Stimulated activated CD4-positive, alpha-beta T cell treated with anti-CD3 and anti-CD28 coated beads, Interleukin-2, amount 100 ng/mL, for 4 hours (primary cell): ENCODE measurements around the gene DNLZ.
"Not testable (repeated sequence)": the region's sequence is repeated elsewhere in the genome, so short reads cannot be mapped to it uniquely, and the experiment has no call there.

Source experiments
- DNase-seq: peaks from one replicate; pipeline ENCODE4 v3.0.0-alpha.2; 2020; ENCODE audit warnings: low read depth

DNLZ gene

DNA sequence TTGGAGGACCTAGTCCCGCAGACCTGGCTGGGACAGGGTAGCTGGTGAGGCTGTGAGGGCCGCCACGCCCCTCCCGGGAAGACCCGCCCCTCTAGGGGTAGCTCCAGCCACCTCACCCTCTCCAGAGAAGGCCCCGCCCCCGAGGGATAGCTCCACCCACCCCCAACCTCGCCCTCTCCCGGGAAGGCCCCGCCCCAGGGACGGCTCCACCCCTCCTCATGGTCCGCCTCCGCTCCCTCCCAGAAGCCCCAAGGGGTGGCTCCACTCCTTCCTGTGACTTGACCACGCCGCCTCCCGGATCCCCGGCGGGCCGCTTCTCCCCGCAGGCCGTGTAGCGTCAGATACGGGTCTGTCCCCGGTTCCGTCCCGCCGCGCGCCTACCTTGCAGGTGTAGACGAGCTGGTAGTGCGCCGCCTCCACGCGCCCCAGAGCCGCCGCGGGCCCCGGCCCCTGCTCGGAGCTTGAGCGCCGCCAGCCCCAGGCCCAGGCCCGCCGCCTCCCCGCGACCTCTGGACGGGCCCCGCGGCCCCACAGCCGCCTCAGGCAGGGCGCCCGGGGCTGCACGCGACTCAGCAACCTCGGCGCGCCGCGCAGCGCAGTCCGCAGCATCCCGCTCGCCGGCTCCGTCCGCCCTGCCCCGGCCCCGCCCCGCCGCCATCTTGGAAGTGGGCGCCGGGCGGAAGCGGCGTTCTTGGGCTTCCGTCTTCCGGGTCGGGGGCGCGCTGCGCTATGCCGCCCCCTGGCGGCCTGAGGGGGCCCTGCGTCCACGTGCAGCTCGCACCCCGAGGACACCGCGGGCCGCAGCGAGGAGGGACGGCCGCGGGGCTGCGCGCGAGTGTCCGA lies at the start of gene DNLZ:
DNLZ (minus strand) TSS at position 639 of the 843 bp plus-strand sequence; CDS start at position 609, 30 bp downstream.
- DNase-seq = peak; percentile 94

DNA sequence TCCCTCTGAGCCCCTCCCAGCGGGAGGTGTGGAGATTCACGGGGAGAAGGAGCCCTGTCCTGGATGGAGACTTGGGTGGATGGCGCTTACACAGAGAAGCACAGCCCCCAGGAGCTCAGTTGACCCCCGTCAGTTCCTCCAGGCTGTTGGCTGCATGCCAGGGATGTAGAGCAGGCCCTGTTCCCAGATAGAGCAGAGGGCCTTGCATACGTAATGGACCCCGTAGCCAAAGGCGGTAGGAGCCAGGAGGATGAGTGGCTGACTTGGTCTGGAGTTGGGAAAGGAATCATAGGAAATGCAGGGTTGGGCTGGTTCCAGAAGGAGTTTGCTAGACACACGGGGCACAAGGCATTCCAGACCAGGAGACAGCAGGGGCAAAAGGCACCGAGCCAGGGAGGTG lies 49.4 kb upstream of the DNLZ start:
- DNase-seq = no peak

DNA sequence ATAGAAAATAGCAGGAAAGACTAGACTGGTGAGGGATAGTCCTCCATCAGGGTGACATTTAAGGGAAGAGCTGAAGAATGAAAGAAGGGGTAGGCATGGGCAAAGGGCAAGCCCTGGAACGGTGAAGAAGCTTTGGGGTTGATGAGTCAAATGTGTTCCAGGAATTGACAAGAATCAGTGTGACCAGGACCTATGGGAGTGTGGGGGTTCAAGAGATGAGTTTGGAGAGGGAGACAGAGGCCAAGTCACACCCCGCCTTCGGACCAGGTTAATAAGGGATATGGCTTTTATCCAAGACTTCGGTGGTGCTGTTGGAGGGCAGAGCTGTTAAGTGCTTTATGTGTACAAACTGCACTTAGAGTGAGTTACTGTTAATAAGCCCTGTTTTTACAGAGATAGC lies 47.8 kb upstream of the DNLZ start:
- no peak for DNase-seq

DNA sequence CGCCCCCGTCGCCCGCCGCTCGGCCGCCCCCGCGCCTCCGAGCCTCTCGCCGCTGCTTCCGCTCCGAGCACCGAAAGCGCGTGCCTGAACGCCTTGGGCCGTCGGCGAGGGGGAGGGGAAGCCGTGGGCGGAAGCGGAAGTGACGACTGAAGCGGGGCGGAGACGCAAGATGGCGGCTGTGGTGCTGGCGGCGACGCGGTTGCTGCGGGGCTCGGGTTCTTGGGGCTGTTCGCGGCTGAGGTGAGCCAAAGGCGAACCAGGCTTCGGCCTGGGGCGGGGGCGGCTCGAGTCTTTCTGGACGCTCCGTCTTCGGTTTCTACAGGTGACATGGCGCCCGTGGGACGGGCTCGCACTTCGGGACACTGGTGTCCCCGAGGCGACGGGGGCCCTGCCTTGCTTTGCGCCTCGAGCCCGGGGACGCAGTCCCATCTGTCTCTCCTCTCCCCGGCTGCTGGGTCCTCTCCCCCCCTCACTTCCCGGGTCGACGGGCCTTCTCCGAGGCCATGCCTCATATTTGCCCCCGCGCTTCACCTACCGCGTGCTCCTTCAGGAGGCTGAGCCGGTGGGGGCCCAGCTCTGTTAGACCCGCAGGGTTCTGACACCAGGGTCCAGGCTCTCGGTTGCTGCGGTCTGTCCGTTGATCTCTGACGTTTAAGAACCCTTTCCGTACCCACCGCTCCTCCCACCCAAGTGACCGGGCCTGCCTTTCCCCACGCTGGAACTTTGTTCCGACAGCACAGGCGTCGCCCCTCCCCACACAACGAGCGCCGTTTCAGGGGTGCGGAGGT lies 47.1 kb upstream of the DNLZ start, which contains the start of the genes ENTR1 and PMPCA:
ENTR1 (minus strand) TSS at position 115 of the 788 bp plus-strand sequence. CDS start 217 bp downstream, outside the sequence.
PMPCA (plus strand) TSS at position 159 of the 788 bp plus-strand sequence; CDS start at position 170, 11 bp downstream.
- peak; percentile 97 for DNase-seq

DNA sequence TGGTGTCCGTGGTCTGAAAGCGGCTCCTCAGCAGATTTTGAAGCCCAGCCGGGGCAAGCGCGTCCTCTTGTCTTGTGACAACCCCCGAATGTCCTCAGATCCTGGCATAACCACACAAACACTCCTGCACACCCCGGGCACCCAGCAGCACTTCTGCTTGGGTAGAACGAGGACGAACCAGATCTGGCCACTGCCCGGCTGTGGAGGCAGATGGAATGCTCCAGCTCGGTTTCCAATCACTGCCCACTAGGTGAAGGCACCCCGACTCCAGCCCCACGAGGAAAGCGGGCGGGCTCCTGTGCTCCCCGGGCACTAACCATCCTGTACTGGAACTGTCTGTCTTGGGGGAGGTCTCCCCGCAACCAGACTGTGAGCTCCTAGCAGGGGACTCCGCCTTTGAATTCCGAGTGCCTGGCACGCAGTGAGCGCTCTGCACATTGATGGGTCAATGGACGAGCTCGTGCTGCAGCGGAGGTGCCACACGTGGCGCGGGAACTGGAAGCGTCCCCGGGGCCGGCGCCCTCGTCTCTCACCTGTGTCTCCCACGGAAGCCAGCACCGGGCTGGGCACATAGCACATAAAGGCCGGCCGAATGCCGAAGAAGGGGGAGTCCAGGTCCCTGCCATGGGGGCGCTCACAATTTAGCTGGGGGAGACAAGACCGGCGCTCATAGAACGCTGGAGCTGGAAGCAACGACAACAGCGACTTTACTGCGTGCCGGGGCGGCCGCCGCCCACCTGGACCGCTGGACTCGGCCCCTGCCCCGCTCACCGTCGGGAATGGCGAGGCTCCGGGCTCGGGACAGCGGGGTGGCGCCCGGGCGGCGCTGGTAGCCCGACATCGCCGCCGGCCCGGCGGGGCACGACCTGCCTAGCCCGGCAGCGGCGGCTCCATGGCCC lies 46.3 kb upstream of the DNLZ start:
- peak; percentile 16 for DNase-seq

DNA sequence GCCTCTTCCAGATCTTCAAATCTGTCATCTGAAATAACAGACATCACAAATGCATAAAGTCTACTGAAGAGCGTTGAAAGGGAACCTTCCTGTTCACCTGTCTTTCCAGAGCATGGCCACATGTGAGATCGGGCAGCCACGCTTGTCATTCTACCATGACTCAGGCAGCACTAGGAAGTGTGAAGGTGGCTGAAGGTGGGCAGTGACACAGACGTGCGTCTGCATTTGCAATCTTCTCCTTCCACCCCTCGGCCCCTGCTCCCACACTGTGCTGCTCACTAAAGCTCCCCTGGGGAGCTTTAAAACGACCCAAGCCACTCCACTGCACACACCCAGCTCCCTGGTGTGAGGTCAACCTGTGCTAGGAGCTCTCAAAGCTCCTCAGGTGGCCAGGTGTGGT lies 44.4 kb upstream of the DNLZ start:
- DNase-seq = no peak

DNA sequence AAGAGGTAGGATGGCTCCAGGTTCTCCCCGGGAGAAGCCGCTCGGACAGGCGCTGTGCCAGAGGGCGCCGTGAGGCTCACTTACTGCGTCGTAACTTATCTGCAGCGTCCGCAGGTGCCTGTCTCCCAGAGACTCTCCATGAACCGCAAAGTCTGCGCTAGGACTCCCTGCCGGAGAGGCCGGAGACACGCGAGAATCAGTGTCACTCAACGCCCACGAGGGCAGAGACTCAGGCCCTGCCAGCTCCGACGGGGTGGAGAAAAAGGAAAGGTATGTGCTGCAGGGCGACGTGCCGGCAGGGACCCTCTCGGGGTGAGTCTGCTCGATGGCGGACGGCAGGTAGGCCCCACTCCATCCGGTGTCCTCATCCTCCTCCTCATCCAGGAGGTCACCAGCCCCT lies 43.5 kb upstream of the DNLZ start:
- DNase-seq = not testable (repeated sequence)

DNA sequence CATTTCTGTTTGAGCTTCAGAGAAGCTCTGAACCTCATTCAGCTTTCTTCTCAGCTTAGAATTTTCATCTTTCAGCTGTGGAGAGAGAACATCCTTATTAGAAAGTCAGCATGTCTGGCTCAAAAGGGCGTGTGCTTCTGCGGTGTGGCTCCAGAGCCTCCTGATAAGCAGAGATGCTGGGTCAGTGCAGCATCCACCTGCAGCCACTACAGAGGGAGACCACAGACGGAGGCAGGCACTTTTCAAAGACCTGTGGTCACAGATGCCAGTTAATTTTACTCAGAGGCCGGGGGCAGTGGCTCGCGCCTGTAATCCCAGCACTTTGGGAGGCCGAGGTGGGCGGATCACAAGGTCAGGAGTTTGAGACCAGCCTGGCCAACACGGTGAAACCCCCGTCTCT lies 42.4 kb upstream of the DNLZ start:
- DNase-seq = not testable (repeated sequence)

DNA sequence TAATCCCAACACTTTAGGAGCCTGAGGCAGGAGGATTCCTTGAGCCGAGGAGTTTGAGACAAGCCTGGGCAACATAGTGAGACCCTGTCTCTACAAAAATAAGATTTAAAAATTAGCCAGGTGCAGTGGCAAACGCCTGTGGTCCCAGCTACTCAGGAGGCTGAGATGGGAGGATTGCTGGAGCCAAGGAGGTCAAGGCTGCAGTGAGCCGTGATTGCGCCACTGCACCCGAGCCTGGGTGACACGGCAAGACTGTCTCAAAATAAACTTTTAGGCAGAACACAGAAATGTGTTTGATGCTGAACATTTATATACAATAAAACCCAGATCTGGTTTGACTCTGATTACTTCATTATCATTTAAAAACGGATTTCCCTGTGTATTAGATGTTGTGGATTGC lies 41.9 kb upstream of the DNLZ start:
- DNase-seq = no peak

DNA sequence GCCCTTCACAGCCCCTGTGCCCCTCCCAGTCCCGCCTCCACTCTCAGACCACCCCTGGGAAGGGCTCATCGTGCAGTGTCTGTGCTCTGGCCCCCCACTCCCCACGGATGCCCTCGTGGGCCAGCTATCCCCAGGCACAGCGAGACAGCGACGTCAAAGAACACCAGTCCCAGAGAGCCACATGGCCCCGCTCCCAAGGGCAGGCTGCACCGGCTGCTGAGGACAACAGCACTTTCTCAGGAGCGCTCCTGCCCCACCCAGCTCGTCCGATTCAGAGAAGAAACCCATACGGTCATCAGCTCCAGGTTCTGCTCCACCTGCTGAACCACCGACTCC lies 41.2 kb upstream of the DNLZ start:
- DNase-seq = no peak

DNA sequence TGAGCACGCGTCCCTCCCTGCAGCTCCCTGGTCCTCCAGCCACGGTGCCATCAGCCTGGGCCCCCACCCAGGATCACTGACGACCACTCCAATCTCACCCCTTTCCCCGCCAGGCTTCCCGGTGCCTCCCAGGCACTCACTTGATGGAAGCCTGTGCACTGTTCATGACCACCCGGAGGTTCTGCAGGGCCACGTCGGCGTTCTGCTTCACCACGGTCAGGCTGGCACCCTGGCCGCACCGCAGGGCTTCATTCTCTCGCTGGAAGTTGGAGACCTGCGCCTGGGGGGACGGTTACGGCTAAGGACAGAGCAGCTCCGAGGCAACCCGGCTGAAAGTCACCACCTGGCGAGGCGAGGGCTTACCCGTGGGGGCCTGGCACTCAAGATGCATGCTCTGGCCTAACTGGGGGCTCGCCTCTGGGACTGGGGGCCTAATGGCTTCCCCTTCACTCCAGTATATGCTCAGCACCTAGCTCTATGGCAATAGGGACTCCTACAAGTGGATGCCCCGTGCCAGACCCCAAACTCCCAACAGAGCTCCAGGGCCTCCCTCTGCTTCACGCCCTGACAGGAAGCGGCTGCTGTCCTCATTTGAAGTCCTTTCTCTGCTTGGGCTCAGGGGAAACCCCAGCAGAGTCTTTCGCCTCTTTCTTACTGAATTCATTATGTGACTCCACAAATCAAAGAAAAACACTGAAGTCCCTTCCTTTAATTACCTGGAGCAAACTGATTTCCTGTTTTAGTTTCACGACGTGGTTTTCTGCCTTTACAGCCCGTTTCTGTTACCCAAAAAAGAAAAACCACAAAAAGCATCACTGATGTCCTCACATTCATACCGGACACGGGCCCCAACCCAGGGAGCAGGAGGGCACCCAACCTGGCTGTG lies 40.6 kb upstream of the DNLZ start:
- no peak for DNase-seq

DNA sequence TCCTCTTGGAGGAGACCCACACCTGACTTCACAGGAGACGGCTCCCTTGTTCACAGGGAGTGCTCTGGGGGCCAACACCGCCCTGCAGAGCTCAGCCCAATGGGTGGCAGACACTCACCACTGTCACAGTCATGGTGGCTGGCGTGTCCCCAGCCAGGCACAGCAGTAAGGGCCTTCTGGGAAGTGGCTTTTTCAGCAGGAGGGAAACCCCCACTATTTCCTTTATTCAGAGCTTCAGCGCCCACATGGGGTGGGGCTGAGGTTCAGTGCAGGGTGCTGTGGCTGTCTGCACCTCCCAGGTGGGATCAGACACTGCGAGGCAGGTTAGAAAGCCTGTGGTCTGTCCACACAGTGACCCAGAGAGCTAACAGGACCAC lies 40.0 kb upstream of the DNLZ start:
- peak; percentile 77 for DNase-seq

DNA sequence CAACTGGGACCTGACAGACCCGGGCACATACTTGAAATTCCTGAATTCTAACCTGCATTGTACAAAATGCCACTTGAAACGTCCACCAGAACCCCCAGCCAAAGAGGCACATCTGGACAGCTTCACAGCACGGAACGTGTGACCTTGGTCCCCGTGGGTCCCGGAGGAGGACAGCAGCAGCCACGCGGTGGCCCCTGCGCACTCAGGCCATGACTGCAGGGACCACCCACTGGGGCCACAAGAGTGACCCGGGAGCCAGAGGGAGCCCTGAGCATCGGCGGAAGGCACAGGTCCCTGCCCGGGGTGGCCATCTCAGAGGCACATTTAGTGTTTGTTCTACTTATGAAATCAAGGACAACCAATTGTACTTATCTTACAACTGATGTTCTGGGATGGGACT lies 38.5 kb upstream of the DNLZ start:
- DNase-seq = no peak

DNA sequence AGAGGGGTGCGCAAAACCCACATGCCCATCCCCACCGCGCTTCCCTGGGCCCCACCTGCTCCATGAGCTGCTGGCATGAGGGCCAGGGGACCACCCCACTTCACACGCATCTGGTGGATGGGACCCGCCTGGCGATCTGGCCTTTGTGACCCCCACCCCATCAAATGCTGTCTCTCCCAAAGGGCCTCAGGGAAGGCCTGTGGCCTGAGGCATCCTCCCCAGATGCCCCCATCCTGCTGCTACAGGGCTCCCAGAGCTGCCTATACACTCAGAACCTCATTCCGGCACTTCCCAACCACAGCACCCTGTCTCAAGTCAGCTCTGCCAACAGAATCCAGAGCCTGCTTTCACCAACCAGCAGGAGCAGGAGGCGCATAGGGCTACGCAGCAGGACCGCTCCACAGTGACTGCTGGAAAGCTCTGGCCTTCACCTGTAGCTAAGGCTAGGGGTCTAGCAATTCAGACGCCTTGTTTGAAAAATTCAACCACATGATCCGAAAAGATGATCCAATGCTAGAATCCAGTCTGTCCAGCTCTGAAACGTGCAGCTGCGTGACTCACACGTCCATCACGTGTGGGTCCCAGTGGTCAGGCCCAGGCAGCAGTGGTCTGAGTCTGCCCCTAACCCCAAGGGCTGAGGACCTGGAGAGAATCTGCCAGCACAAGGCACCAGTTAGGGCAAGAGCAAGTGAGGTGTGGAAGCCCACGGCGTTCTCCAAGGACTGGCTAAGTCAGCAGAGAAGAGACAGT lies 37.8 kb upstream of the DNLZ start:
- DNase-seq = no peak

DNA sequence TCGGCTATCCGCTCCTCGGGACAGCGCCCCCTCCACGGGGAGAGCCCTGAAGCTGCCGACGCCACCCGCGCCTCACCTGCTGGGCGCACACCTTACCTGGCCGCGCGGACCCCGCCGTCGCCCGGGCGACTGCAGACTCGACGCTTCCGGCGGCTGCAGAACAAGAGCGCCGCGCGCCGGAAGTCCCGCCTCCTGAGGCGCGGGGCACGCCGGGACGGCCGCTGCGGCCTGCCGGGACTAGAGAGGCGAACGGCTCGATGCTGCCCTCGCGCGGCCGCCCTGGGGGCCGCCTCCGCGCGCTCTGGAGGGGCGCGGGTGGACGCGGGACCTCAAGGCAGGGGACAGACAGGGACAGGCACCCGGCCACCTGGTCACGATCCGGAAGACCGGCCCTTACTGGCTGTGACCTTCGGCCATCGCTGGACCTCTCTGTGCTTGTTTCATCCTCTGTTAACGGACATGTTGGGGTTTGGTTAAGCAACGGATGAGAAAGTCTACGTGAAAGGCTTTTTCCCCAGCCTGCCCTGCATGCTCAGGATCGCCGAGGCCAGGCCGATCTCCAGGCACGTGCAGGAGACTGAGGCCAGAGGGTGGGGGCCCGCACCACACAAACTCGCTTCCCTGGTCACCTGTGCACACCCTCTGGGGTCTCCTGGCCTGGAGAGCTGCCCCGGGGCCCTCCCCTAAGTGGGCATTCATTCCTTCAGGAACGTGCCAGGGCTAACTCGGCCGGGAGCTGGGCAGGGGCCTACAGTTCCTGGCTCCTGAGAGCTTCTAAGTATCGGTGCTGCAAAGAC lies 36.7 kb upstream of the DNLZ start, which contains the start of gene SNAPC4:
SNAPC4 (minus strand) TSS at position 133 of the 797 bp plus-strand sequence. CDS start 1,742 bp downstream, outside the sequence.
- DNase-seq = peak; percentile 80

DNA sequence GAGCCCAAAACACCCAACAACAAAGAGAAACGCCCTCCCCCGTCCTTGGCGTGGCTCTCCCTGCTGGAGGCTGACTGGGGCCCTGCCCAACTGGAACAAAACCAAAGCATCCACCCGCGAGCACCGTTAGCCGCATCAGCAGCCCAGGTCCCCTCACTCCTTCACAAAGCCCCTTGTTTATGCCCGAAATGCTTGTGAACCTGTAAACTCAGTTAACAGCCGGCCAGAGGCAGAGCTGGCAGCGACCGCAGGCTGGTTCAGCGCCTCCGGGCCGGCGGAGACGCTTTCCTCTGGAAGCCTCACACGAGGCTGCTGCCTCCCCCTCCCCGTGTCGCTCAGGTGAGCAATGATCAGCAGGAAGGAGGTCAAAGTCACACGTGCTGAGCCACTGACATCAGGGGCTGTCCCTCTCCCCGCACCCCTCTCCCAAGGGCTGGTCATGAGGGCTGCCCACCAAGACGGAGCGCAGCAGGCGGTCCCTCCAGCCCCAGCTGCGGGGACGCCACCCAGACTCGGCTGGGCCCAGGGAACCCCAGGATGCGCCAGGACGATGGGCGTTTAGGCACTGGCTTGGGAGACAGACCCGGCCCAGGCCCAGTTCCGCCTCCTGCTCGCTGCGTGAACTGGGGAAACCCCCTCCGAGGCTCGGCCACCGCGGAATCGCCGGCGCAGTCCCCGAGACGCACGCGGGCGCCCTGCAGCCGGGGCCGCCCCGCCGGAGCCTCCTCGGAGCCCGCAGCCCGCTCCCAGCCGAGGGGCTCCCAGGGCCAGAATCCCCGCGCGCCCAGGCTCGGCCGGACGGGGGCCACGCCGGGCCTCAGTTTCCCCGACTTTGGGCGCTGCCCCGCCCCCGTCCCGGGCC lies 35.9 kb upstream of the DNLZ start:
- peak; percentile 26 for DNase-seq

DNA sequence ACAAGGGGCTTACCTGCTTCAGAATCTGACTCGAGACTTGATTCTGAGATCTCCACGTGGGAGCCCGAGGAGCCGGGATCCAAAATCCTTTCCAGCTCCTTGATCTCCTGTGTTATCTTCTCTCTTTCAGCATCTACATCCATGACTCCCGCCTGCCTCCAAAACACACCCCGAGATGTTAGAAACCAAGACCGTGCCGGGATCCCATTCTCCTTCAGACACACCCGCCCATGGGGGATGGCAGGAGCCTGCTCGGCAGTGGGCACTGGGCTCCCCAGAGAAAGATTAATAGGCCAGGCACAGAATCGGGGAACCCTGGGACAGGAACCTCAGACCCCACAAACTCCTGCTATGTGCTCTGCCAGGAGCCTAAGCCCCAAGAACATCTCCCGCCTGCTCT lies 34.7 kb upstream of the DNLZ start:
- DNase-seq = no peak

DNA sequence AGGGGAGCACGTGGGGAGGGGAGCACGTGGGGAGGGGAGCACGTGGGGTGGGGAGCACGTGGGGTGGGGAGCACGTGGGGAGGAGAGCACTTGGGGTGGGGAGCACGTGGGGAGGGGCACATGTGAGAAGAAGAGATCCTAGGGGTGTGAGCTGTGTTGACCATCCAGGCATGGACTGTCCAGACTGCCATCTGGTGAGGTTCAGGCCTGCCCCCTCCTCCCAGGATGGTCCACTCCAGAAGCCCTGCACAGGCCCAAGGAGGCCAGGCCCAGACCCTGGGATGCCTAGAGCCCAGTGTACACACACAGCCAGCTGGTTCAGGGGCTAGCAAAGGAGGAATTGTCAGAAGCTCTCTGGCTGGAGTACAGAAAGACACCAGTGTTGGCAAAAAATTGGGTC lies 34.1 kb upstream of the DNLZ start:
- no peak for DNase-seq

DNA sequence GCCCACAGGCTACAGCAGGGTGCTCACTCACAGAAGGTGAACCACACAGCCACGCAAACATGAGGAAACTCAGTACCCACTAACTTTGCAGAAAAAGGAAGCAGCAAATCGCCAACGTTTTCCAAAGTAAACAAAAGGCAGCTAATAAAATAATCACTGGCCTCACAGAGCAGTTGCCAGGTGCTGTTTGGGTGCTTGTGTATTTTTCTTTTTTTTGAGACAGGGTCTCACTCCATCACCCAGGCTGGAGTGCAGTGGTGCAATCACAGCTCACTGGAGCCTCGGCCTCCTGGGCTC lies 32.6 kb upstream of the DNLZ start:
- DNase-seq = no peak
